Measurements from ENCODE around the gene LILRA2. TPM values are rescaled to one million over a fixed set of nuclear protein-coding genes. Genes with fewer than 3 reads are reported as not detected.

LILRA2 gene
- total and polyA plus RNA-seq, 10 of the 15 experiments (the other 5 are each of a cell fraction or from before 2014, with no cell fraction given), result 0.16 to 1.8 (median 0.43) TPM

- ChIA-PET SMC1A (ENCODE audit: uncharacterized antibody, unreplicated experiment) (interaction anchor here (1.2 kb wide), 1 partner anchor 45 kb away, joined by 3 read pairs; no protein-coding TSS in a partner anchor), RAD21 (ENCODE audit: unreplicated experiment) (interaction anchor here (0.6 kb wide), 1 partner anchor 25 kb away, joined by 3 read pairs; no protein-coding TSS in a partner anchor), CTCF (no interaction called here), POLR2A (no interaction called here)
- peaks cover 0 to 5% of the 10 kb centered on the region in 2 experiments; a peak in 3 of 4 replicates for H3K27me3 ChIP-seq (replicated peaks in 1 of 2; ENCODE audit: control insufficient read depth in 2 of 2, insufficient read depth in 2 of 2, low read length in 1 of 2)
- TF ChIP-seq CUX1 (IDR thresholded peaks at IDR 0.05; ENCODE audit: insufficient replicate concordance, low read depth, low read length), result no peak
- no peak for TF ChIP-seq CHD2 (IDR thresholded peaks at IDR 0.05; ENCODE audit: borderline replicate concordance, low read depth, low read length)
- TF ChIP-seq ZNF207 (IDR thresholded peaks at IDR 0.05; ENCODE audit: borderline replicate concordance), result no peak
- TF ChIP-seq LARP7 (IDR thresholded peaks at IDR 0.05), result no peak
- no peak for TF ChIP-seq CHD4 (IDR thresholded peaks at IDR 0.05)
- TF ChIP-seq KLF5 (IDR thresholded peaks at IDR 0.05; ENCODE audit: partially characterized antibody), result no peak
- TF ChIP-seq ATF7 (IDR thresholded peaks at IDR 0.05; ENCODE audit: low read depth), result no peak
- TF ChIP-seq PBX3 (IDR thresholded peaks at IDR 0.05; ENCODE audit: insufficient replicate concordance, low read depth, low read length), result no peak
- no peak for TF ChIP-seq STAT3 (IDR thresholded peaks at IDR 0.05; ENCODE audit: low read depth, low read length)
- TF ChIP-seq USF1 (IDR thresholded peaks at IDR 0.05; ENCODE audit: borderline replicate concordance, extremely low read length, insufficient read depth, low read depth, low read length), result no peak
- no TSS peak for BruUV-seq (replicated peaks)
- WGBS (ENCODE audit: insufficient coverage, insufficient replicate concordance, low lambda C conversion rate, missing lambda C conversion rate), result 65% methylated on average over 5 of the region's 5 CpGs
- H4K20me1 ChIP-seq (ENCODE audit: control insufficient read depth, insufficient read depth), result no peaks in the 10 kb centered on the region
- no peak overlapping the region for H3K4me2 ChIP-seq (ENCODE audit: control insufficient read depth, insufficient read depth)
- no peak for DNase-seq (ENCODE audit: low read depth, low spot score)
- H3K9me3 ChIP-seq (replicated peaks; ENCODE audit: control insufficient read depth, insufficient read depth, low read length), result no peaks in the 10 kb centered on the region; the same call in 2 of the 3 replicates
- H3K79me2 ChIP-seq (ENCODE audit: control insufficient read depth, insufficient read depth, low read length), result no peaks in the 10 kb centered on the region
- FAIRE-seq, result no peak
- no peak overlapping the region for H3K9ac ChIP-seq (ENCODE audit: control insufficient read depth, insufficient read depth, low read length)
- no peak for ATAC-seq
- in situ Hi-C loops (cut with MboI), result no loop called here
- peaks cover 7% of the 10 kb centered on the region for H3K4me1 ChIP-seq (ENCODE audit: control insufficient read depth, insufficient read depth, low read length)
- intact Hi-C loops (cut with micrococcal nuclease; ENCODE audit: unreplicated experiment), result no loop called here
- no peak overlapping the region for H3K4me3 ChIP-seq
- no peak overlapping the region for H2AFZ ChIP-seq (ENCODE audit: control insufficient read depth, low read depth, low read length)
- H3K36me3 ChIP-seq (ENCODE audit: control insufficient read depth in 2 of 2, insufficient read depth in 2 of 2, low read length in 1 of 2), result no peaks in the 10 kb centered on the region
- H3K27ac ChIP-seq (ENCODE audit: control insufficient read depth, insufficient read depth), result no peak overlapping the region
Observed at GRCh38 chr19:54594737-54595136, 21.1 kb downstream of the LILRA2 start.

Data from GM12878 (cell line).